ENCODE data around the gene NBAS. TPM values are rescaled to one million over a fixed set of nuclear protein-coding genes. Genes with fewer than 3 reads are reported as not detected.

The NBAS gene
- total RNA-seq, 1 experiment from 2014 or later, result 32.5 TPM

DNA sequence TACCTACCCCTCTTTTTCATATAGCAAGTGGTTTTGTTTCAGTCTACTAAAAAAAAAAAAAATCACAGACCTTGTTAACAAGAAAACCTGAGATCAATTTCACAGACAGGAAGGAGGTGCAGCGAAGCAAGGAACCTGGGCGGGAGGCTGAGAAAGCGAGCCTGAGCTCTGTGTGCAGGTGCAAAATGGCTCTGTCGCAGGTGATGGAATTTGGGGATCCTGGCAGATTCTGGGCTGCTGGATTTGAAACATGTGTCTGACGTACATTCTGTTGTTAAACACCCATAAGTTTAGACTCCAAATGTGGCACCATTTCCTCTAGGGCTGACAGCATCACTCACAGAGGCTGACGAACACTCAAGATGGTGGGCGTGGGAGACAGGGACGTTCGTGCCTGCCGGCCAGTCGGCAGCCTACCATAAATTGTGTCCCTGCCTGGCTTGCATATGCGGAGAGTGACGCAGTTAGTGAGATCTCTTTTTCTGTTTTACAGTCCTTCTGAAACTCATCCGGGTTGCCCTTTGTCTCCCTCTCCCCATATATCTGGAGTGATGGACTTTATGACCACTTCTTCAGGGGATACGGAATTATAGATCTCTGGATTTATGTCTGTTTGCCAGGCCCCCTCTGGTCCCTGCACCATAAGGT lies 21.7 kb upstream of the NBAS start:
- no peak overlapping the region for H2BK5ac ChIP-seq (ENCODE audit: insufficient read length, low read length)
- H3K9me3 ChIP-seq (ENCODE audit: control insufficient read depth, low read depth, low read length), result no peaks in the 10 kb centered on the region
- no peak overlapping the region for H3K4me2 ChIP-seq (ENCODE audit: insufficient read depth, insufficient read length, low read length)
- Mint-ChIP-seq H3K36me3 (ENCODE audit: insufficient read depth in 1 of 3, low read depth in 3 of 3) (no peaks in the 10 kb centered on the region), H3K4me1 (peaks cover 0 to 3% of the 10 kb centered on the region in 2 experiments; a peak in 2 of 4 replicates), H3K27me3 (ENCODE audit: low read depth) (no peaks in the 10 kb centered on the region), H3K9me3 (no peaks in the 10 kb centered on the region), H3K4me3 (no peak overlapping the region), H3K27ac (no peak overlapping the region)
- H3T11ph ChIP-seq (ENCODE audit: low read length), result no peak overlapping the region
- H2BK120ac ChIP-seq (ENCODE audit: low read depth, low read length, poor library complexity, severe bottlenecking), result no peak overlapping the region
- no CpG with 5 or more reads among the region's 15 CpGs for WGBS (ENCODE audit: extremely low coverage, insufficient read length, low lambda C conversion rate)
- H3K56ac ChIP-seq (ENCODE audit: insufficient read length, low read depth, low read length), result no peak overlapping the region
- H4K91ac ChIP-seq (ENCODE audit: insufficient read length, low read depth, low read length), result no peak overlapping the region
- H3K23me2 ChIP-seq (ENCODE audit: insufficient read length, low read depth, low read length, poor library complexity, severe bottlenecking), result no peaks in the 10 kb centered on the region
- H3K79me2 ChIP-seq (ENCODE audit: insufficient read depth, low read length), result no peaks in the 10 kb centered on the region
- no peak for TF ChIP-seq CTCF (conservative IDR thresholded peaks at IDR 0.05)
- no peak overlapping the region for H2BK20ac ChIP-seq (ENCODE audit: low read depth, low read length, poor library complexity, severe bottlenecking)
- H3K18ac ChIP-seq (ENCODE audit: insufficient read length, low read depth, low read length), result no peak overlapping the region
- no peak overlapping the region for H4K5ac ChIP-seq (ENCODE audit: insufficient read length, low read depth, low read length)
- H2BK12ac ChIP-seq (ENCODE audit: insufficient read length, low read depth, low read length), result no peak overlapping the region
- H3K79me1 ChIP-seq (ENCODE audit: insufficient read depth, low read depth, low read length, poor library complexity, severe bottlenecking), result no peaks in the 10 kb centered on the region
- H3K23ac ChIP-seq (ENCODE audit: insufficient read length, low read depth, low read length), result no peak overlapping the region
- no peak overlapping the region for H2AFZ ChIP-seq (ENCODE audit: low read length)
- H3K4me1 ChIP-seq (ENCODE audit: insufficient read depth, low read length), result no peaks in the 10 kb centered on the region
- H3K9ac ChIP-seq (ENCODE audit: extremely low read depth, insufficient read length, low read length), result no peak overlapping the region
- DNase-seq, result no peak
- H3K27ac ChIP-seq (ENCODE audit: insufficient read length, low read depth, low read length), result no peak overlapping the region
- H2BK15ac ChIP-seq (ENCODE audit: low read depth, low read length), result no peak overlapping the region
- H4K20me1 ChIP-seq (ENCODE audit: control insufficient read depth, insufficient read depth, insufficient read length), result no peaks in the 10 kb centered on the region
- H3K4ac ChIP-seq (ENCODE audit: low read depth, low read length), result no peak overlapping the region
- no peaks in the 10 kb centered on the region for H3K27me3 ChIP-seq (ENCODE audit: insufficient read depth, low read length)
- no peak overlapping the region for H4K8ac ChIP-seq (replicated peaks; ENCODE audit: insufficient read length, low read depth, low read length)
- no peak overlapping the region for H2AK5ac ChIP-seq (ENCODE audit: insufficient read length, low read length)
- no peak overlapping the region for H3K14ac ChIP-seq (ENCODE audit: insufficient read depth, low read length)
